GM21367 (cell line): ENCODE results near the gene FBXO11.
"Not testable (repeated sequence)": the region's sequence is repeated elsewhere in the genome, so short reads cannot be mapped to it uniquely, and the experiment has no call there.

Experiments used
- ATAC-seq: cut with Tn5 transposase; IDR thresholded peaks from one replicate; pipeline ENCODE4 v1.9.1; 2021; ENCODE audit not compliant: unreplicated experiment

FBXO11 gene

DNA sequence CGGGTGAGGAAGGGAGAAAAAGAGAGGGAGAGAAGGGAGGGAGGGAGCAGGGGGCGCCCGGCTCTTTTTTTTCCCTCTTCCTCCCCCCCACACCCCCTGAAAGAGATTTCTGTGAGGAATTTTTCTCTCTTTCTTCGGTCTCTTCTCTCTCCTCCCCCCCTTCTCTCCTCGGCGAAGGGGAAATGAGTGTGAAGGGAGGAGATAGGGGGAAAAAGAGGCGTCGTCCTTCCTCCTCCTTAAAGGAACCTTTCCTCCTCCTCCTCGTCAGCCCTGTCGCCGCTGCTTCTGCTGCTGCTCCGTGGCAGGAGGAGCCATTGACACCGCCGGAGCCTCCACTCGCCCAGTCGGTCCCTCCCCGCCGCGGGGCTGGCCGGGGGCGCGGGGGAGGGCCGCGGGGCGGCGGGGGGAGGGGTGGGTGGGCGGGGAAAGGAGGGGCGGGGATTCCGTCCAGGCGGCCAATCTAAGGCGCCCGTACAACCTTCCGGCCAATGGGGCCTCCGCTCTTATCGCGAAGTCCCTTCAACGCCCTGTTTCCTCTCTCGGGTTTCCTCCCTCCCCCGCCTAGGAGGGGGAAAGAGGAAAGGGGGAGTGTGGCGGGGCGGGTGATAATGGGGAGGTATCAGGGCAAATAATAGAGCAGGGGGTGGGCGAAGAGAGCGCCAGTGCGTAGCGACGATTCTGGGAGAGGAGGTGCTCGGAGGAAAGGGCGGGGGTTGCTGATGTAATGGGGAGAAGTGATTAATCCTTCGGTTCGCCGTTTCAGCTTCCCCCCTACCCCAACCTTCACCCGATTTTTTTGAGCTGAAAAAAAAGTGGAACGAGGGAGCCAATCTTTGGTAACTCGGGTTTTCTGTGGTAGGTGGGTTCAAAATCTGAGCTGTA is at the start of gene FBXO11:
TSS of gene FBXO11 (minus strand) at position 342 of the 882 bp plus-strand sequence. CDS start 778 bp downstream, outside the sequence.
- peak; percentile 84 for ATAC-seq

DNA sequence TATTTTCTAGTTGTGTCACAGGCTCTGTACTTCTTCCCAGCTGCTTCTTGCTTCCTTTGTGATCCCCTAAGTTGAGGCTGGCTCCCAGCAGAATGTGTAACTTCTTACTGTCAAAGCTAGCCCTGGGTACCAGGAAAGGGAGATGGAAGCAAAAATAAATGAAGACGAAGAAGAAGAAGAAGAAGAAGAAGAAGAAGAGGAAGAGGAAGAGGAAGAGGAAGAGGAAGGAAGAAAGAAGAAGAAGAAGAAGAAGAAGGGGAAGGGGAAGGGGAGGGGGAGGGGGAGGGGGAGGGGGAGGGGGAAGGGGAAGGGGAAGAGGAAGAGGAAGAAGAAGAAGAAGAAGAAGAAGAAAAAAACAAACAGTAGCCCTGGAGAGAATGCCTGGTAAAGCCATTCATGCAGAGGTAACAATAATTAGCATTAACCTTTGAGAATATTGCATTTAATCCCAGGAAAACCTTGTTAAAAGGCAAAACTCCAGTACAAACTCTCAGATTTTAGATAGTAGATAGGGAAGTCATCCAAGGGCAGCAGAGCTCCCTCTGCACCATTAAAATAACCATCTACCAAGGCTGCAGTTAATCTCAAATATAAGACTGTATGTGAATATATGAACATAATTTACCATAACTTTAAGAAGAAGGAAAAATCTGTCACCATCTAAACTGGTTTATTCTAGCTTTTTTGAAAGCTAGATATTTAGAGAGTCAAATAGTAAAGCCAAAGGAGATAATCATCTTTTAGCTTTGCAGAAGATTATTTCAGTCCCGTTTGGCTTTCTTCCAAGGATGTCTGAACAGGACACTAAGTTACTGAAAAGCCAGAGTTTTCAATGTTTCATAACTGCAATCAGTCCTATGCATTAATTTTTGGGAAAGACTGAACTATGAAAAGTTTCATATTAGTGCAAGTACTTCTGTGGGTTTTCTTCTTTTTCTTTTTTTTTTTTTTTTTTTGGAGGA is 44.3 kb upstream of the FBXO11 start:
- no peak for ATAC-seq

DNA sequence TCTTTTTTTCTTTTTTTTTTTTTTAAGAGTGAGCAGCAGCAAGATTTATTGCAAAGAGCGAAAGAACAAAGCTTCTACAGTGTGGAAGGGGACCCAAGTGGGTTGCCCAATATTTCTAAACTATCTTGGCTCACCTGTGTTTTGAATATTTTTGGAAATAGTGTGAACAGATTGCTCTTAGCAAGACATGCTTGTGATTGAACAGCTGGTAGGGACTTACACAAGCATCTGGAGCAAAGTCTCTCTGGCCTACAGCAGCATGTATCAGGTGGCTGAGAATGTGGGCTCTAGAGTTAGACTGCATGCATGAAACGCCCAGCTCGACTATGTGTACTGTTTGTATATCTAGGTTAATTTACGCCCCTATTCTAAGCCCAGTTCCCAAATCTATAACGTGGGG is 40.3 kb upstream of the FBXO11 start:
- no peak for ATAC-seq

DNA sequence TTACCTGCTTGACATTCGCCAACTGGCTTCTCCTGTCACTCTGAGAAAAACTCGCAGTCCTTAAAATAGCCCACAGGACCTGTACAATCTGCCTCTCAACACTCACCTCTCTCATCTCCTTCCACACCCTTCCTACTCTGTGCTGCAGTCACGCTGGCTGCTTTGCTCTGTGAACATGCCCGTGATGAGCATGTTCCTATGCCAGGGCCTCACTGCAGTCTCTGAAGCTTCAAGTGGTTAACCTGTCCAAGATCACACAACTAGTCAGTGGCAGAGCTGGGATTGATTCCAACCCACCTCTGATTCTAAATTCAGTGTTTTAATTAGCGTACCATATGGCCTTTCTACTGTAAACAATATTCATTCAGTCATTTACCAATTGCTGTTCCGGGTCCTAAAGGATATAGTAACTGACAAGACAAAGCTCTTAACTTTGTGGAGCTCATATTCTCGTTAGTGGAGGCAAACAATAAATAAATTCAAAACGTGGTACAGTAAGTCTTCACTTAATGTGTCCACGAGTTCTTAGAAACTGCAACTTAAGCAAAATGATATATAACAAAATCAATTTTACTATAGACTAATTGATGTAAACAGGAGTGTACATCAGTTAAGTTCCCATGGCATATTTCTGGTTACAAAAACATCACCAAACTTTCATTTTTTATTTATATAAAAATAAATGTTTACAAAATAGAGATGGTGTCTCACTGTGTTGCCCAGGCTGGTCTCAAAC is 38.9 kb upstream of the FBXO11 start:
- no peak for ATAC-seq

DNA sequence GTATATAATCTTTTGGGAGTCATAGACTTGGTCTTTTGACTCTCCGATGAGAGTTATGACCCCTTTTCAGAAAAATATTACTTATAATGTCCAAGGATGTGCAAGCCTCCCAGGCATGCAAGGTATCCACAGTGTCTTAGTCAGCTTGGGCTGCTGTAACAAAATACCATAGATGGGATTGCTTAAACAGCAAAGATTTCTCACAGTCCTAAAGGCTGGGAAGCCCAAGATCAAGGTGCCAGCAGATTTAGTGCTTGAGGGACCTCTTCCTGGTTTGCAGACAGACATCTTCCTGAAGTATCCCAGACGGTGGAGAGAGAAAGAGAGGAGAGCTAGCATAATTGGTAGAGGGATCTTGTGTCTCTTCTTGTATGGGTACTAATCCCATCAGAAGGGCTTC is 35.6 kb upstream of the FBXO11 start:
- ATAC-seq, result no peak

DNA sequence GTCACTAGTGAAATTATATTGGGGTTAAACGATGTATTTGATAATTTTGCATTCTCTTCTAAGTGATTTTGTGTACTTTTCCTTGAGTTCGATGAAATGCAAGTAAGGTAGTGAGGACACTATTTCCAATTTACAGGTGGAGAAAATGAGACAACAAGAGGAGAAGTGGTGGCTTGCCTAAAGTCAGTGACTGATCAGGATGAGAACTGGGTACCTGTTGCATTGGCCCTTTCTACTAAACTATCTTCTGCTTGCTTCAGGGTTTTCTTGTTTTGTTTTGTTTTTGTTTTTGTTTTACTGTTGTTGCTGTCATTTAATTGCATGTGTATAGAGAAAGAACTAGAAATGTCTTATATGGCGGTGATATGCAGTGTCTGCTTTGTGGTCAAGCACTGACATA is 31.4 kb upstream of the FBXO11 start:
- ATAC-seq, result no peak

DNA sequence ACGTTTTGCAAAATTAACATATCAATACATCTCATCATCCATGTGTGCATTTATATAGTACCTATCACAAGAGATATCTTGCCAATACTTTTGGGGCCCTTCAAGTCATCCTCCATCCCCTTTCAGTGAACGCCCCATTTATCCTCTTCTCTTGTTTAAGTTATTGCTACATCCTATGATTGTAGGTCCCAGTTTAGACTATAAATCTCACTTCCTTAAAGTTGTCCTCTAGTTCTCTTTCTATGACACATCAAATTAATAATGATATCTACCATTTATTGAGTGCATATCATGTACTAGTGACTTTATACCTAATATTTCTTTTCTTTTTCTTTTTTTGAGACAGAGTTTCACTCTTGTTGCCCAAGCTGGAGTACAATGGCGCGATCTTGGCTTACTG is 28.8 kb upstream of the FBXO11 start:
- ATAC-seq, result no peak

DNA sequence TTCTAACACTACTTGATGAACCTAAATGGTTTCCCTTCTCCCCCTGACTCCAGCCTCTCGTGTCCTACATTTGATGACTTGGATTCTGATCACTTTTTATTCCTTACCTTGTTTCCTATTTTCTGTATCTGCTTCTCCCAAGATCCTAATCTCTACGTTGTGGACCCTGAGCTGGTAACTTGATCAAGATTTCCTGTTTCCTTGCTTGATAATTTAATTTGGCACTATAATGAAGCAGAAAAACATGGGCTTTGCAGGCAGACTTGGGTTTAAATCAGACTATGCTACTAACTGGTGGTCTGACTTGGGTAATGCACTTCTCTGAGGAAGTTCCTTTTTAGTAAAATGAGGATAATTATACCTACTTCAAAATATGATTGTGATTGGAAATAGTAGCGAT is 11.7 kb upstream of the FBXO11 start:
- no peak for ATAC-seq

DNA sequence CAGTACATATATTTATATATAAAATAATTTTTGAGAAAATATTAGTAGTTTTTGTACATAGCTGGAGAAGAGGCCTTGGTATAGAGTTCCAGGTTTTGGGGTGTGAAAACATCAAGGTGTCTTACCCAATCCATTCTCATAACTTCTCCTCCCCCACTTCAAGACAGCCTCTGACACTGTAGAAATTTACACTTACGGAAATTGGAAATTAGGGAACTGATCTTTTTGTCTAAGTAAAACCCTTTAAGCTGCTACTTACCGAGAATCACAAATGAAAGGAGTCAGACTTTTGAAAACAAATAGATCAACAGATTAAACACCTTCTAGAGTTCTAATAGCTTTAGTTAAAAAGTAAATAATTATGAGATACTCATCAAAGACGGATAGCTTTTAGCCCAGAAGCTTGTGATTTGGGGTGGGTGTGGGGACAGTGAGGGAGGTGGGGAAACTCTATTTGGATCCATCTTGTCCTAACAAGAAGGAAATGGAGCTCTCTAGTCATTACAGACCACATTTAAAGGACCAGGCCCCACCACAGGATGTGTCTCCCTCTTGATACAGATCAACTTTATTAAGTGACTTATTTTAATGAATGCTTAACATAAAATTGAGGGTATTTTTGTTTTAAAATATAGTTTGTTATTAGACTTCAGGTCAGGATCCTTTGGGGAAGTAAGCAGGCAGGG is 11.1 kb upstream of the FBXO11 start:
- no peak for ATAC-seq

DNA sequence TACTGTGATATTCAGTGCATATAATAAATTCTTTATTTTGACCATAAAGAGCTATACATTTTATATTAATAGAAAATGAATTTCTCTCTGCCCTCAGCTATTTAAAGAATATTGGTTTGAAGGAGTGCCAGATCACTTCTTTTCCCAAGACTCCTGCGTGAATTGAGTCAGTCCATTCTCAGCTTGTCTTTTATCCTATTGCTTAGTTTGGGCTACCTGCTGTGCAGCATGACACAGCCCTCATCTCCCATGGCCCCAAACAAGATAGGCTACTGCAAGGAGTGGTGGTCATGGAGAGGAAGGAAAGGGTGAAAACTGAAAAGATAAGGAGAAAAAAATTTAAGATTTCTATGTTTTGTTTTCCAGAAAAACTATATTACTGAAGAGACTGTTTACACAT is 10.1 kb upstream of the FBXO11 start:
- ATAC-seq, result no peak

DNA sequence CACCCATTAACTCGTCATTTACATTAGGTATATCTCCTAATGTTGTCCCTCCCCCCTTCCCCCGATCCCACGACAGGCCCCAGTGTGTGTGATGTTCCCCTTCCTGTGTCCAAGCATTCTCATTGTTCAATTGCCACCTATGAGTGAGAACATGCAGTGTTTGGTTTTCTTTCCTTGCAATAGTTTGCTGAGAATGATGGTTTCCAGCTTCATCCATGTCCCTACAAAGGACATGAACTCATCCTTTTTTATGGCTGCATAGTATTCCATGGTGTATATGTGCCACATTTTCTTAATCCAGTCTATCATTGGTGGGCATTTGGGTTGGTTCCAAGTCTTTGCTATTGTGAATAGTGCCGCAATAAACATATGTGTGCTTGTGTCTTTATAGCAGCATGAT is 4.4 kb upstream of the FBXO11 start:
- not testable (repeated sequence) for ATAC-seq

DNA sequence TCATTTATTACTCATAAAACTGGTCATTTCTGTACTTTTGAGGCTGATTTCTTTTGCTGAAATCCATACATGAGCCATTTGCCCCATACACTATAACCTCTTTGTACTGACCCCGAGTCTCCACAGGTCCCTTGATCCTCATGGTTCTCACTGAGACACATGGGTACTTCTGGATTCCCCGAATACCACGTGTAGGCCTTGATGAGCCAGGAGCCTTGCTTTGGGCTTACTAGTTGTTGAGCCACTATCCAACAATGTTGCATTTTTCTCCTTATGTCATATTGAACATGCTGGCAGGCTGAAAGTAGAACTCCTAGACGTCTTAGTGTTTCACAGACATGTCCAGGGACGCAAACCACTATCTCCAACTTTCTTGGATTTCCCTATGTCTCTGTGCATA is 2.4 kb upstream of the FBXO11 start:
- no peak for ATAC-seq

DNA sequence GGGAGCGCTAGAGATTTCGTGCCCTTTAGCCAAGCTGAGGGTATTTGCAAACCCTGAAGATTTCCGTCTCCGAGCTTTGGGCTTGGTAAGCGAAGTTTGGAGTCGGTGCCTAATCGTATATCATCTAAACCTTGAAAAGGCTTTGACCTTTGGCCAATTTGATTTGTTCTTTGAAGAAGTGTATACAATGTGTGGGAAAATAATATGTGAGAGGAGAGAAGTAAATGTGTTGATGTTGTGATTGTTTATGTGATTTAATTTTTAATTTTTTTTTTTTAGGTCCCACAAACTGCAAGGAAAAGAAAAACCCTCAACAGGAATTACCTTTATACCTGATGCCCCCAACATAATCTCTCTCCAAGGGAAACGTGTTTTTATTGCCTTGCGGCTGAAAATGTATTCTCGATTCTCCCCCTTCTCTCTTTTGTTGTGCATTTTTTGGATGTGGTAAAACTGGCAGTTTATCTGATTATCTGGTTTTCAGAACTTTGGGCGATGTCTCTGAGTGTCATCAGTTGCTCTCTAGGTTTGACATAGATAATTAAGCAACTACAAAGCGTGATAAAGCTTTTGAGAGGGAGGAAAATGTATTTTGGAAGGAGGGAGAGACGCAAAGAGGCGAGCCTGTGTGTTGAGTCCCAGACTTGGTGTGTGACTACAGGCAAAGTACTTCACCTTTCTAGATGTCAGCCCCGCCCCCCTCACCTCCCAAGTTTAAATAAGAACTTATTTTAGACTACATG is 912 bp upstream of the FBXO11 start:
- peak; percentile 34 for ATAC-seq

DNA sequence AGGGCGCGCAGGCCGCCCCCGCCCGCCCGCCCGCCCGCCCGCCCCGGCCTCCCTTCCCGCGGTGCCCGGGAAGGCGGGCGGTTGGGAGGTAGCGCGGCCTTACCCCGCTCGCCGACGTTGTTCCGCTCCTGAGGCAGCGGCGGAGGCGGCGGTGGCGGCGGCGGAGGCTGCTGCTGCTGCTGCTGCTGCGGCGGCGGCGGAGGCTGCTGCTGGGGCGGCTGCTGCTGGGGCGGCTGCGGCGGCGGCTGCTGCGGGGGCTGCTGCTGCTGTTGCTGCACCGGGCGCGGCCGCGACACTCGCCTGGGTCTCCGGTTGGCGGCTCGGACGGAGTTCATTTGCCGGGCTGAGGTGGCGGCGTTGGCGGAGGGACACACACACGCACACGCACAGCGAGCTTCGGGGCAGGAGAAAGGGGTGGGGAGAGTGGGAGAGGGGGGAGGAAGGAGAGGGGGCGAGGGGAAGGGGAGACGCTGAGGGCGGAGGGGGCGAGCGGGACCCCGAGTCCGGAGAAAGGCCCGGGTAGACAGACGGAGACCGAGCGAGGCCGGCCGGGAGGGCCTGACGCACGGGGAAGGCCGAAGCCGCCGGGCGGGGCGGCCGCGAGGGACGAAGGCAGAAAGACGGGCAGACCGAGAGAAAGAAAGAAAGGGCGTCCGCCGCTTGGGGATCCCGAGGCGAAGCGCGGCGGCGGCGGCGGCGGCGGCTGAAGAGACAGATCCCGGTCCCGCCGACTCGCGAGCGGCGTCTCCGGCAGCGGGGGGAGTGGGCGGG is 727 bp downstream of the FBXO11 start:
- ATAC-seq, result no peak

DNA sequence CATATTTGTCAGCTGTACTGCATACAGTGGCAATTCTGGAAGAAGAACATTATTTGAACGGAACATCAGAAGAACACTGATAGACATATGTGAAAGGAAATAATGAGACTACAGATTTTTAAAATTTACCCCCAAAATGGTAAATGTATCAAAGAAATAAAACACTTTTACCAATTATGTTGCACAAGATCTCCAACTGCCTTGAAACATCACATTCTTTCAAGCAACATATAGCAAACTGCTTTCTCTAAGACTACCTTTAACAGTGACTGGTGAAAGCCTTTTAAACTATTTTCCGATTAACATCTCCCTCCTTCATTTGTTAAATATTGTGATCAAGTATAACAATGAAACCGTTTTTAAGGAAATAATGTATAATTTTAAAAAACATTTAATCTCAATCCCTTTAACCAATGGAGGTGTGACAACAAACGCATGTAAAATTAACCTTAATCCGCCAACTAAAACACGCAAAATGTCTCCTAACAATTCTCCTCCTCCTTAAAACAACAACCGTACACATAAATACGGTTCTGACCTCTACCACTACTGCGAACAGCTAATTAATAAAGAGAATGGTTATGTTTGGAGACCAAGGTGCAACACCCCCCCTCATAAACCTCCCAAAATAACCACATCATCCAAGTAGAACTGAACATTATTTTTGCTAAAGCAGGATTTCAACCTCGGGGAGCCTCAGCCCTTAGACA is 2.4 kb downstream of the FBXO11 start:
- ATAC-seq, result no peak

DNA sequence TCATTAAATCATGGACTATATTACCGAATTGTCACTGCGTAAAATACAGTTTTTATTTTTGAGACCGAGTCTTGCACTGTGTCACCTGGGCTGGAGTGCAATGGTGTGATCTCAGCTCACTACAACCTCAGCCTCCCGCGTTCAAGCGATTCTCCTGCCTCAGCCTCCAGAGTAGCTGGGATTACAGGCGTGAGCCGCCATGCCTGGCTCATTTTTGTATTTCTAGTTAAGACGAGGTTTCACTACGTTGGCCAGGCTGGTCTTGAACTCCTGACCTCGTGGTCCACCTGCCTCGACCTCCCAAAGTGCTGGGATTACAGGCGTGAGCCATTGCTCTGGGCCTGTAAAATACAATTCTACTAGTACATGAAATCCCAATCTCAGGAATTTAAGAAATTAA is 4.4 kb downstream of the FBXO11 start:
- ATAC-seq, result not testable (repeated sequence)

DNA sequence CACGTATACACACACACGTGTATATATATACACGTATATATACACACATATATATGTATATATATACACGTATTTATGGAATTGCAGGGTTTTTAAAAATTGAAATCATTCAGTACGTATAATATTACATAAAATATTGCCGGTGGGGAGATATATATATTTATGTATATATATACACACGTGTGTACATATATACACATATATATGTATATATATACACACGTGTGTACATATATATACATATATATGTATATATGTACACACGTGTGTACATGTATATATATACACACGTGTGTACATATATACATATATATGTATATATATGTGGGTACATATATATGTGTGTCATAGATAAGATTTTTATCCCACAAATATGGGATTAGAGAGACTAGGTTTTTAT is 5.4 kb downstream of the FBXO11 start:
- no peak for ATAC-seq
